Lung (tissue), 12 donors: Measurements from ENCODE around the gene AGPAT3. TPM values are rescaled to one million over a fixed set of nuclear protein-coding genes. Genes with fewer than 3 reads are reported as not detected.
A peak's percentile ranks its signal among the peaks of the same experiment; 100 is the strongest.

Experiments used
- ATAC-seq: fragments of 200-7000 bp; cut with Tn5 transposase; one replicate; pipeline ENCODE4 v1.9.1; 2020; ENCODE audit warnings: moderate number of reproducible peaks; ENCODE audit not compliant: insufficient read depth, low FRiP score
- DNase-seq, 3 donors: peaks; one replicate each; pipeline ENCODE4 v3.0.0-alpha.2; 2013 to 2017
- H3K27ac ChIP-seq, 2 donors: one replicate each; pipeline ENCODE4 v1.5.1; 2013; ENCODE audit warnings: mild to moderate bottlenecking in 2 of 2, moderate library complexity in 2 of 2, control low read depth in 1 of 2, inconsistent platforms in 1 of 2, low read depth in 1 of 2, low read length in 1 of 2
- H3K27me3 ChIP-seq, 3 donors: one replicate each; pipeline ENCODE4 v1.5.1; 2013; ENCODE audit warnings: low read length in 2 of 3; ENCODE audit not compliant: control insufficient read depth in 3 of 3, insufficient read depth in 3 of 3
- H3K36me3 ChIP-seq, 4 donors: one replicate each; pipeline ENCODE4 v1.5.1; 2013; ENCODE audit warnings: low read length in 4 of 4, mild to moderate bottlenecking in 1 of 4, moderate library complexity in 1 of 4; ENCODE audit not compliant: control insufficient read depth in 4 of 4, insufficient read depth in 4 of 4
- H3K4me1 ChIP-seq, 5 donors: one replicate each; pipeline ENCODE4 v1.5.1; 2013; ENCODE audit warnings: low read length in 5 of 5, mild to moderate bottlenecking in 2 of 5, moderate library complexity in 1 of 5; ENCODE audit not compliant: control insufficient read depth in 5 of 5, insufficient read depth in 5 of 5
- H3K4me3 ChIP-seq: one replicate; pipeline ENCODE4 v1.5.1; 2013; ENCODE audit warnings: mild to moderate bottlenecking, control low read depth, moderate library complexity
- H3K9ac ChIP-seq, 2 donors: one replicate each; pipeline ENCODE4 v1.5.1; 2013; ENCODE audit warnings: low read length in 2 of 2, control low read depth in 1 of 2; ENCODE audit not compliant: insufficient read depth in 1 of 2
- H3K9me3 ChIP-seq, 4 donors: one replicate each; pipeline ENCODE4 v1.5.1; 2013; ENCODE audit warnings: low read length in 3 of 4, mild to moderate bottlenecking in 1 of 4, moderate library complexity in 1 of 4; ENCODE audit not compliant: control insufficient read depth in 4 of 4, insufficient read depth in 3 of 4
- CTCF ChIP-seq: IDR thresholded peaks from 2 replicates; pipeline ENCODE4 v1.5.1; 2012; ENCODE audit warnings: mild to moderate bottlenecking; ENCODE audit errors: control extremely low read depth, extremely low read depth
- WGBS, 2 donors: extraction: QIAGEN DNeasy Blood & Tissue Kit; methylation state at CpG; one replicate each; pipeline ENCODE4 v1.1.7; 2013; 5-methylcytosine and 5-hydroxymethylcytosine counted together
- polyA plus RNA-seq, 2 donors: library from polyadenylated mRNA; stranded (reverse); fragments of 200-250 nt; gene quantifications; one replicate each; pipeline ENCODE4 v1.2.1, GENCODE V29; 2013
- total RNA-seq, 2 donors: library from RNA; depleted of rRNA in 1 of 2; stranded (reverse); fragments of >200 nt in 1 of 2; gene quantifications; one replicate each; pipeline ENCODE4 v1.2.1, GENCODE V29; 2014 to 2021
- donor health status: control.
- donor health status: control.
- donor health status: Bipolar disorder and iron deficiency.
- donor health status: healthy.
- donor health status: DM: yes; HTN: yes; CAD: no.

Gene AGPAT3
- total and polyA plus RNA-seq, 4 donors = 29.4 to 120 (median 43.9) TPM

- H3K4me3 ChIP-seq = peak within 1 kb of the TSS; percentile 90
- no peaks in the 10 kb centered on the region for H3K27me3 ChIP-seq
- 0 to 1% methylated on average over 63 to 107 of the region's 107 CpGs for WGBS, 2 donors
- peaks cover 0 to 23% (median 6%) of the 10 kb centered on the region in 5 donors for H3K4me1 ChIP-seq
- peak within 1 kb of the TSS; percentile 98 to 99 for H3K27ac ChIP-seq
- TF ChIP-seq CTCF = no peak
- no peaks in the 10 kb centered on the region for H3K36me3 ChIP-seq
- peak within 1 kb of the TSS; percentile 47 to 76 for H3K9ac ChIP-seq
- peak; percentile 87 to 92 (median 88) for DNase-seq
- peak; percentile 87 for ATAC-seq
- H3K9me3 ChIP-seq = no peaks in the 10 kb centered on the region
These were observed 146.8 kb downstream of the AGPAT3 start, which contains the start of gene TRAPPC10 for GRCh38 chr21:44011579-44012473. TRAPPC10 (plus strand) TSS chr21:44012309; CDS start chr21:44012494, 185 bp downstream.

- Histone ChIP-seq H3K36me3 (no peaks in the 10 kb centered on the region), H3K9me3 (no peaks in the 10 kb centered on the region), H3K9ac (peak overlapping the region; percentile 42 to 47), H3K4me3 (peak overlapping the region; percentile 90), H3K27me3 (no peaks in the 10 kb centered on the region), H3K27ac (peak overlapping the region; percentile 98 to 99), H3K4me1 (peaks cover 0 to 23% (median 6%) of the 10 kb centered on the region in 5 donors)
- ATAC-seq = peak; percentile 57
- peak; percentile 22 to 30 (median 22) for DNase-seq
- whole genome bisulfite sequencing, 2 donors = 1% methylated on average over 46 to 87 of the region's 87 CpGs
- no peak for TF ChIP-seq CTCF
These were observed 147.7 kb downstream of the AGPAT3 start for GRCh38 chr21:44012474-44013379.

GRCh38 chr21:44013380-44014088 lies 148.5 kb downstream of the AGPAT3 start:
- no peak for ATAC-seq
- 12 to 14% methylated on average over 8 of the region's 8 CpGs for WGBS, 2 donors
- H3K9me3 ChIP-seq = no peaks in the 10 kb centered on the region
- no peak for DNase-seq
- peak overlapping the region in 1 of 2 donors; percentile 57 for H3K27ac ChIP-seq
- no peak for TF ChIP-seq CTCF
- H3K4me3 ChIP-seq = peak overlapping the region; percentile 90
- H3K4me1 ChIP-seq = peaks cover 0 to 23% (median 6%) of the 10 kb centered on the region in 5 donors
- peak overlapping the region; percentile 42 to 47 for H3K9ac ChIP-seq
- H3K27me3 ChIP-seq = no peaks in the 10 kb centered on the region
- no peaks in the 10 kb centered on the region for H3K36me3 ChIP-seq
